Measurements from ENCODE around the gene ABCC5. TPM values are rescaled to one million over a fixed set of nuclear protein-coding genes. Genes with fewer than 3 reads are reported as not detected.

ABCC5 gene
- total RNA-seq, 3 donors from 2014 or later (not counting 1 experiment from before 2014, with no cell fraction given): 15.6 to 32.5 (median 27.1) TPM

GRCh38 chr3:183951459-183951858 lies 66.2 kb downstream of the ABCC5 start:
- peaks cover 19% of the 10 kb centered on the region for H3K36me3 ChIP-seq (ENCODE audit: control insufficient read depth, insufficient read depth, low read length)
- no peak overlapping the region for H3K4me3 Mint-ChIP-seq
- WGBS (ENCODE audit: insufficient coverage): 88% methylated on average over 13 of the region's 13 CpGs

GRCh38 chr3:183949690-183950089 lies 68.0 kb downstream of the ABCC5 start:
- no peak for ATAC-seq
- H3K4me1 ChIP-seq (ENCODE audit: control insufficient read depth, insufficient read depth, low read length): no peaks in the 10 kb centered on the region
- Mint-ChIP-seq H3K27me3 (ENCODE audit: low read depth in 2 of 2) (no peaks in the 10 kb centered on the region), H3K4me3 (no peak overlapping the region), H3K27ac (no peak overlapping the region), H3K9me3 (no peaks in the 10 kb centered on the region), H3K36me3 (peaks cover 10% of the 10 kb centered on the region), H3K4me1 (no peaks in the 10 kb centered on the region)
- no peak overlapping the region for H3K27ac ChIP-seq (ENCODE audit: low read length)
- no peak overlapping the region for H3K4me3 ChIP-seq (ENCODE audit: low read length)
- H3K9me3 ChIP-seq (ENCODE audit: control insufficient read depth, insufficient read depth, low read length): no peaks in the 10 kb centered on the region
- no peaks in the 10 kb centered on the region for H3K27me3 ChIP-seq (ENCODE audit: control insufficient read depth, insufficient read depth, low read length)
- intact Hi-C loops (cut with micrococcal nuclease): no loop called here
- peaks cover 23% of the 10 kb centered on the region for H3K36me3 ChIP-seq (ENCODE audit: control insufficient read depth, insufficient read depth, low read length)
- DNase-seq: no peak
- no peak for TF ChIP-seq CTCF (IDR thresholded peaks at IDR 0.05)
- WGBS (ENCODE audit: insufficient coverage): 94% methylated on average over 12 of the region's 12 CpGs

More at GRCh38 chr3:183951459-183951858, 66.2 kb downstream of the ABCC5 start:
- DNase-seq (no peak), ATAC-seq (no peak)
- H3K9me3 ChIP-seq (ENCODE audit: control insufficient read depth, insufficient read depth, low read length): no peaks in the 10 kb centered on the region
- Mint-ChIP-seq H3K36me3 (peaks cover 9% of the 10 kb centered on the region), H3K27ac (no peak overlapping the region), H3K4me1 (no peaks in the 10 kb centered on the region), H3K27me3 (ENCODE audit: low read depth in 2 of 2) (no peaks in the 10 kb centered on the region), H3K9me3 (no peaks in the 10 kb centered on the region)
- H3K4me3 ChIP-seq (ENCODE audit: low read length): no peak overlapping the region
- intact Hi-C loops (cut with micrococcal nuclease): no loop called here
- no peak for TF ChIP-seq CTCF (IDR thresholded peaks at IDR 0.05)
- H3K27ac ChIP-seq (ENCODE audit: low read length): no peak overlapping the region
- H3K27me3 ChIP-seq (ENCODE audit: control insufficient read depth, insufficient read depth, low read length): no peaks in the 10 kb centered on the region
- H3K4me1 ChIP-seq (ENCODE audit: control insufficient read depth, insufficient read depth, low read length): no peaks in the 10 kb centered on the region

- 100% methylated on average over 2 of the region's 2 CpGs for WGBS (ENCODE audit: insufficient coverage)
- intact Hi-C loops (cut with micrococcal nuclease): no loop called here
- Mint-ChIP-seq H3K4me1 (no peaks in the 10 kb centered on the region), H3K27ac (no peak overlapping the region), H3K9me3 (no peaks in the 10 kb centered on the region), H3K27me3 (ENCODE audit: low read depth in 2 of 2) (no peaks in the 10 kb centered on the region), H3K36me3 (peaks cover 16% of the 10 kb centered on the region), H3K4me3 (no peak overlapping the region)
- no peaks in the 10 kb centered on the region for H3K9me3 ChIP-seq (ENCODE audit: control insufficient read depth, insufficient read depth, low read length)
- no peaks in the 10 kb centered on the region for H3K4me1 ChIP-seq (ENCODE audit: control insufficient read depth, insufficient read depth, low read length)
- DNase-seq: no peak
- no peak overlapping the region for H3K27ac ChIP-seq (ENCODE audit: low read length)
- ATAC-seq: no peak
- H3K27me3 ChIP-seq (ENCODE audit: control insufficient read depth, insufficient read depth, low read length): no peaks in the 10 kb centered on the region
- TF ChIP-seq CTCF (IDR thresholded peaks at IDR 0.05): no peak
- no peak overlapping the region for H3K4me3 ChIP-seq (ENCODE audit: low read length)
- peaks cover 28% of the 10 kb centered on the region for H3K36me3 ChIP-seq (ENCODE audit: control insufficient read depth, insufficient read depth, low read length)
Measured at GRCh38 chr3:183946037-183946436, 71.6 kb downstream of the ABCC5 start.

- peaks cover 28% of the 10 kb centered on the region for H3K36me3 ChIP-seq (ENCODE audit: control insufficient read depth, insufficient read depth, low read length)
- H3K27me3 ChIP-seq (ENCODE audit: control insufficient read depth, insufficient read depth, low read length): no peaks in the 10 kb centered on the region
- Mint-ChIP-seq H3K4me3 (no peak overlapping the region), H3K9me3 (no peaks in the 10 kb centered on the region), H3K27ac (no peak overlapping the region), H3K36me3 (peaks cover 16% of the 10 kb centered on the region), H3K4me1 (no peaks in the 10 kb centered on the region), H3K27me3 (ENCODE audit: low read depth in 2 of 2) (no peaks in the 10 kb centered on the region)
- WGBS (ENCODE audit: insufficient coverage): 79% methylated on average over 4 of the region's 5 CpGs
- H3K9me3 ChIP-seq (ENCODE audit: control insufficient read depth, insufficient read depth, low read length): no peaks in the 10 kb centered on the region
- no peak overlapping the region for H3K4me3 ChIP-seq (ENCODE audit: low read length)
- no peak for TF ChIP-seq CTCF (IDR thresholded peaks at IDR 0.05)
- ATAC-seq (no peak), DNase-seq (no peak)
- no peaks in the 10 kb centered on the region for H3K4me1 ChIP-seq (ENCODE audit: control insufficient read depth, insufficient read depth, low read length)
- no peak overlapping the region for H3K27ac ChIP-seq (ENCODE audit: low read length)
- intact Hi-C loops (cut with micrococcal nuclease): no loop called here
Measured at GRCh38 chr3:183944775-183945174, 72.9 kb downstream of the ABCC5 start.
